SK-N-SH treated with all-trans-retinoic acid at 6 μM for 48 hours (cell line): ENCODE results near the gene FHOD3.

Experiments used
- CREB5 ChIP-seq: fragments of 250-450 bp; sonication (Bioruptor Pico); IDR thresholded peaks from 2 replicates; pipeline ENCODE4 v1.5.1; 2020; ENCODE audit warnings: low read depth, mild to moderate bottlenecking, moderate library complexity
- OSR1 ChIP-seq: fragments of 250-450 bp; sonication (Bioruptor Pico); IDR thresholded peaks from 2 replicates; pipeline ENCODE4 v1.8.0; 2022; ENCODE audit warnings: moderate library complexity, mild to moderate bottlenecking, inconsistent platforms
- PPARA ChIP-seq: fragments of 250-450 bp; sonication (Bioruptor Pico); IDR thresholded peaks from 2 replicates; pipeline ENCODE4 v1.5.0; 2020; ENCODE audit warnings: mild to moderate bottlenecking, borderline replicate concordance
- SNAI2 ChIP-seq: fragments of 250-450 bp; sonication (Bioruptor Pico); IDR thresholded peaks from 2 replicates; pipeline ENCODE4 v1.5.0; 2020; ENCODE audit warnings: mild to moderate bottlenecking, moderate library complexity
- TOX ChIP-seq: fragments of 250-450 bp; sonication (Bioruptor Pico); IDR thresholded peaks from 2 replicates; pipeline ENCODE4 v1.8.0; 2021; ENCODE audit warnings: mild to moderate bottlenecking, moderate library complexity, borderline replicate concordance
- ZC3H10 ChIP-seq: fragments of 250-450 bp; sonication (Bioruptor Pico); IDR thresholded peaks from 2 replicates; pipeline ENCODE4 v1.5.1; 2021; ENCODE audit warnings: mild to moderate bottlenecking, moderate library complexity
- ZFP3 ChIP-seq: fragments of 250-450 bp; sonication (Bioruptor Pico); IDR thresholded peaks from 2 replicates; pipeline ENCODE4 v1.5.0; 2020; ENCODE audit warnings: mild to moderate bottlenecking, moderate library complexity
- ZFP30 ChIP-seq: fragments of 450-650 bp; formaldehyde crosslinking; IDR thresholded peaks from 2 replicates; pipeline ENCODE4 v1.5.0; 2022; ENCODE audit warnings: mild to moderate bottlenecking, moderate library complexity
- TF ChIP-seq, protein P1 (sequence below): fragments of 250-450 bp; sonication (Bioruptor Pico); IDR thresholded peaks from 2 replicates; pipeline ENCODE4 v1.8.0; 2020; ENCODE audit warnings: mild to moderate bottlenecking, moderate library complexity, borderline replicate concordance

DNA sequence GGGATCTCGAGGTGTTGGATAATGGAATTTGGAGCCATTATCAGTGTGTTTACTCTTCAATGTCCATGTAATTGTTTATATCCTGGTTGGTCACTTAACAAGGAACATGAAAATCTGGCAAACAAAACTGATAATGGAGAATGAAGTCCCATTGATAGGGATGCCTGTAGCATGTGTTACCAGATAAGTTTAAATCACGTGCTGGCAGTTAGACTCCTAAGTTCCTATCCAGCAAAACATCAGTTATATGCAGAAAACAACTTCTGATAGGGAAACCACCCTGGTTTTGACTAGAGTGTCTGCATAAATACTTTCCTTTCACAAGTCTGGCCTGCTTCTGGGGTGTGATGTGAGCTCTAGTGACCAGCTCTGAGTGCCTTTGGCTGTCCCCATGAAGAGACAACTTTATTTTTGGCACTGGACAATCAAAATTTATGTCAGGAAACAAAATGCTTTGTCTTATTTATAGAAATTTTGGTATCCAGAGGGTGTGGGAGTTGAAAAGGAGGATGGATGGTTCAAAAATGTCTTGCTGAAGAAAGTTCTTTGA, 82.0 kb downstream of the FHOD3 start:
- TF ChIP-seq SNAI2 (CRISPR knock-in tag) (no peak), CREB5 (CRISPR knock-in tag) (no peak), TOX (CRISPR knock-in tag) (no peak), PPARA (CRISPR knock-in tag) (no peak), OSR1 (CRISPR knock-in tag) (no peak), ZC3H10 (CRISPR knock-in tag) (no peak), ZFP3 (CRISPR knock-in tag) (no peak), ZFP30 (no peak)
- TF ChIP-seq, protein P1, sequence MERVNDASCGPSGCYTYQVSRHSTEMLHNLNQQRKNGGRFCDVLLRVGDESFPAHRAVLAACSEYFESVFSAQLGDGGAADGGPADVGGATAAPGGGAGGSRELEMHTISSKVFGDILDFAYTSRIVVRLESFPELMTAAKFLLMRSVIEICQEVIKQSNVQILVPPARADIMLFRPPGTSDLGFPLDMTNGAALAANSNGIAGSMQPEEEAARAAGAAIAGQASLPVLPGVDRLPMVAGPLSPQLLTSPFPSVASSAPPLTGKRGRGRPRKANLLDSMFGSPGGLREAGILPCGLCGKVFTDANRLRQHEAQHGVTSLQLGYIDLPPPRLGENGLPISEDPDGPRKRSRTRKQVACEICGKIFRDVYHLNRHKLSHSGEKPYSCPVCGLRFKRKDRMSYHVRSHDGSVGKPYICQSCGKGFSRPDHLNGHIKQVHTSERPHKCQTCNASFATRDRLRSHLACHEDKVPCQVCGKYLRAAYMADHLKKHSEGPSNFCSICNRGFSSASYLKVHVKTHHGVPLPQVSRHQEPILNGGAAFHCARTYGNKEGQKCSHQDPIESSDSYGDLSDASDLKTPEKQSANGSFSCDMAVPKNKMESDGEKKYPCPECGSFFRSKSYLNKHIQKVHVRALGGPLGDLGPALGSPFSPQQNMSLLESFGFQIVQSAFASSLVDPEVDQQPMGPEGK = no peak
